HG02571 (cell line): ENCODE measurements around the gene GRPEL1.

ENCODE experiments used
- ATAC-seq: cut with Tn5 transposase; IDR thresholded peaks from one replicate; pipeline ENCODE4 v1.9.1; 2021; ENCODE audit warnings: mild to moderate bottlenecking, moderate library complexity; ENCODE audit not compliant: unreplicated experiment

Gene GRPEL1

DNA sequence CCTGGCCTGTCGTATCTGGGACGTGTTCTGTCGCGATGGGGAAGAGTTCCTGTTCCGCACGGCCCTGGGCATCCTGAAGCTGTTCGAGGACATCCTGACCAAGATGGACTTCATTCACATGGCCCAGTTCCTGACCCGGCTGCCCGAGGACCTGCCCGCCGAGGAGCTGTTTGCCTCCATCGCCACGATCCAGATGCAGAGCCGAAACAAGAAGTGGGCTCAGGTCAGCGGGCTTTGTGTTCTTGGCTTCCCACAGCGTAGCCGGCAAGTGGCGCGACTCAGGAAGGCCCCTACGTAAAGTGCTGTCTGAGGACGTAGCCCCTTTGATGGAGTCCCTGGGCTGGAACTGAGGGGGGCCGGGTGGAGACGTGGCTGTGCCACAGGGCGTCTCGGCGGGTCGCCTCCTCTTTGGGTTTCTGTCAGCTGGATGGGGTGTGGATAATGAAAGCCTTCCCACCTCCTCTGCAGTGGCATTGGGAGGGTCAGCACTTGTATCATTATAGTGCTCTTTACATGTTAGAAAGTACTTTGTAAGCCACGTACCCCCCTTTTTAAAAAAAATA is 42.7 kb downstream of the GRPEL1 start:
- ATAC-seq: no peak

GRCh38 chr4:7024336-7024890 is 43.5 kb downstream of the GRPEL1 start:
- no peak for ATAC-seq

GRCh38 chr4:7023901-7024300 is 44.0 kb downstream of the GRPEL1 start:
- no peak for ATAC-seq

DNA sequence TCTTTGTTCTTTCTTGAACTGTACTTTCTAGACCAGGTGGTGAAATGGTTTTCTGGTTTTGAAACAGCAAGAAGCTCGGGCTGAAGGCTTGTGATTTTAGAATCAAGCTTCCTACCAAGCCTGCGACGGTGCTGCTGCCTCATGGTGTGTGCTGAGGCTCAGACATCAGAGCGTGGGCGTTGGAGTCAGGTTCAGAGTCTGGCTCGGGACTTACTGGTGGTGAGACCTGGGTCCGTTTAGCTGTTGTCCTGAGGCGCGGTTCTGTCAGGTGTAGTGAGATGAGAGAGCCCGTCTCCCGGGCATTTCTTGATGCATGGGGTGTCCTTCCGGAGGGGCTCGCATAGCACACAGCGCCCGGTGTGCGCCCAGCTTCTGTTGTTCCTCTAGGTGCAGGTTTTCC is 44.4 kb downstream of the GRPEL1 start:
- ATAC-seq: no peak

DNA sequence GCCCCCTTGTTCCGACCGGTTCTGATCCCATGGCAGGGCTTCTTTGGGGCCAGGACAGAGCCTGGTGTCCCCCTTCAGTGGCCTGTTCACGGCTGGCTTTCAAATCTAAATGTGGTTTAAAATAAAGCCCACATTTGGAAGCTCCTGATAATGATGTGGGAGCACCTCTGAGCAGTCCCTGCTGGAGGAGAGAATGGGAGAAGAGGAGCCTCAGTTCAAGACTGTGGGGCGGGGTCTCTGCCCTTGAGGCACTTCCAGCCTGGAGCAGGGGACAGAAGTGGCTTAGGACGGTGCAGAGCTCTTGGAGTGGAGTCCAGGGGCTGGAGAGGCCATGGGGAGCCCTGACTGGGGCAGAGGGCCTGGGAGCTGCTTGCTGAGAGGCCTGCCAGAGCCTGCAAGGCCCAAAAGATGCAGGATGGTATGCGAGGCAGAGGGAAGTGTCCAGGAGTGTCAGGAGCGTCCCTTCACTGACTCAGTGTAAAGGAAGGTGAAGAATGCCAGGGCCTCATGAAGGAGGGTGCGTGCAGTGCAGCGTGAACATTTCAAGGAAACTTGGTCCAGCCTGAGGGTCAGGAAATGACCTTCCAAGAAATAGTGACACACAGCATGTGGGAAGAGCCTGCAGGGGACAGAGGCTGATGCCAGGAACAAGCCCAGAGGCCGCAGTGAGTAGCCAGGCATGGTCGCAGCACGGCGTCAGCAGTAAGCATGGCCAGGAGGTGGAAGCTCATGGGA is 45.8 kb downstream of the GRPEL1 start:
- no peak for ATAC-seq

- ATAC-seq: no peak
Observed at GRCh38 chr4:7021355-7021754, 46.5 kb downstream of the GRPEL1 start.

DNA sequence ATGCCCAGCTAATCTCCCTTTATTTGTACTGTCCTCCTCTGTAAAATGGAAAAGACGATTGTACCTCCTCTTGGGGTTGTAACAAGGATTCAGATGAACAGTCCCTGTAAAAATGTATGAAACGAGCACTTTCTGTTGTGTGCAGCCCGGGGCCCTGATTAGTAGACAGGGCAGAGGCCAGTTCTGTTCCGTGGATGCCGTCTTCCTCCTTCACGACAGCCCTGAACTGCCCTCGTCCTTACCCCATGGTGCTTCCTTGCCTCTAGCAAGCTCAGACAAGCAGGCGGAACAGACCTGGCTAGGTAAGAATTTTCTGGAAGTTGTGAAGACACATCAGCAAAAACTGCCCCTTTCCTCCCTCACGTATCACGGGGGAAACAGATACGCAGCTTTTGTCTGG is 47.0 kb downstream of the GRPEL1 start:
- ATAC-seq: no peak

GRCh38 chr4:7020290-7020689 is 47.6 kb downstream of the GRPEL1 start:
- ATAC-seq: no peak

DNA sequence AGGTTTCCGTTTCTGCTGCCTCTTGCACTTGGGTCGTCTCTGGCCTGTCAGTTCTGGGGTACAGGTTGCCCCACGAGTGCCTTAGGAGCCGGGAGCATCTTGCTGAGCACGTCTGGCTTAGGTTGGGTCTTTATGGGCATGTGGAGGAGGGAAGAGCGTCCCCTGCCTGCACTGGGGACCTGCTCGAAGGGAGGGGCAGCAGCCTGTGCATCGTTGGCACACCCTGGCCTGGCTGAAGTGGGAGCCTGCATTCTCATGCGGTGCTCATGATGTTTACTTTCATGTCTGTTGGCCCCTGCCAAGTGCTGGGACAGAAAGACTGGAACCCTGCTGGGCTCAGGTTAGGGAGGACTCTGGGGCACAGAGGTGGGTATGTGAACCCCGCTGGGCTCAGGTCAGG is 48.5 kb downstream of the GRPEL1 start:
- ATAC-seq: no peak

GRCh38 chr4:7018281-7018680 is 49.6 kb downstream of the GRPEL1 start:
- ATAC-seq: no peak

GRCh38 chr4:7017446-7018048 is 50.3 kb downstream of the GRPEL1 start:
- no peak for ATAC-seq

DNA sequence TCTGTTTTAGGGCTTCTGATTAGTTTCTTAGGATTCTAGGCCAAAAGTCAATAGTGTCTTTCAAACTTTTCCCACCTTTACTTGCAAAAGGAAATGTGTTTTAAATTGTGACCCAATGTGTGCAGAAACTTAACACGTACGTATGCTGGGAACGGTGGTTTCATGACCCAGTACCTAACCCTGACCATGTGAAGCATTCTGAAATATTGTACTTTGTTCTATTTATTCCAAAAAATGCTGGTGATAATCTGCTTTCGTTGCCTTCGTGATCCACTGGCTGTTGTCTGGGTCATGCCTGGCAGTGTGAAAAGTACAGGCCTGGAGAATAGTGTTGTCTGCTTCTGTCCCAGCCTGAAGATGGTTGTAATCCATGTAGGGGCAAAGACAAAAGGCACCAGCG is 51.4 kb downstream of the GRPEL1 start:
- ATAC-seq: no peak

GRCh38 chr4:7016086-7016485 is 51.8 kb downstream of the GRPEL1 start:
- ATAC-seq: no peak

DNA sequence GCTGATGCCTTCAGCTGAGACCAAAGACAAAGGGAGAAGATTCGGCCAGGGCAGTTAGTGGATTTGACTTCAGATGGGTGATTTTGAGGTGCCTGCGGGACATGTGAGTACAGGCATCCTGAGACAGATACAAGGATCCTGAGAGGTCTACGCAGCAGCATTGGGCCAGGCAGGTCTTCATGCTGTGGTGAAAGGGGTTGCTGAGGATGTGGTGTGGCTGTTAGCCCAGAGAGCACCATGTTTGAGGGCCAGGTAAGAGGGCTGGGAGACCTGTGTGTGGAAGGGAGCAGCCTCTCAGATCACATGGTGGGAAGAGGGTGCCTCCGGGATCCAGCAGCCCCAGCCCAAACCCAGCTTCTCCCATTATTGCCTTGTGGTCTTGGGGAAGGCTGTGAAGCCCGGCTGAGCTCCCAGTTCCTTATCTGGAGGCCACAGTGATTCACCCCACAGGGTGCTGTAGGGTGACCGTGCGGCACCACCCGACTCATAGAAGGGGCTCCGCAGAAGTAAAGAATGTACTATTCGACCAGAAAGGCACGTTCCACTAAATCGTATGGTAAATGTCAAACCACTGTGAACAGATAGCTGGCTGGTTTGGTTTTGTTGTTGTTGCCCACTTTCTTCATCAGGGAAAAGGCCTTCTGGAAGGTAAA is 52.4 kb downstream of the GRPEL1 start:
- ATAC-seq: no peak

- no peak for ATAC-seq
Observed at GRCh38 chr4:7014815-7015214, 53.0 kb downstream of the GRPEL1 start.

- ATAC-seq: no peak
Observed at GRCh38 chr4:7013175-7013574, 54.7 kb downstream of the GRPEL1 start.

GRCh38 chr4:7009564-7009963 is 58.3 kb downstream of the GRPEL1 start:
- ATAC-seq: no peak
